Skeletal muscle tissue (tissue), 4 donors: ENCODE measurements around the gene FCHSD1. TPM values are rescaled to one million over a fixed set of nuclear protein-coding genes. Genes with fewer than 3 reads are reported as not detected.

Source experiments
- H3K27ac ChIP-seq: one replicate; pipeline ENCODE4 v1.7.0; 2013; ENCODE audit warnings: mild to moderate bottlenecking, low read depth, low read length, inconsistent platforms
- H3K27me3 ChIP-seq, 3 donors: one replicate each; pipeline ENCODE4 v1.7.0; 2013; ENCODE audit warnings: low read length in 3 of 3; ENCODE audit not compliant: control insufficient read depth in 3 of 3, insufficient read depth in 3 of 3
- H3K36me3 ChIP-seq, 3 donors: one replicate each; pipeline ENCODE4 v1.7.0; 2013; ENCODE audit warnings: low read length in 3 of 3; ENCODE audit not compliant: control insufficient read depth in 3 of 3, insufficient read depth in 3 of 3
- H3K4me1 ChIP-seq, 3 donors: one replicate each; pipeline ENCODE4 v1.7.0; 2013; ENCODE audit warnings: low read length in 3 of 3, mild to moderate bottlenecking in 3 of 3; ENCODE audit not compliant: control insufficient read depth in 3 of 3, insufficient read depth in 3 of 3
- H3K4me3 ChIP-seq, 3 donors: one replicate each; pipeline ENCODE4 v1.7.0; 2013; ENCODE audit warnings: low read length in 3 of 3
- H3K9ac ChIP-seq, 3 donors: one replicate each; pipeline ENCODE4 v1.7.0; 2013; ENCODE audit warnings: low read length in 3 of 3, mild to moderate bottlenecking in 3 of 3, moderate library complexity in 2 of 3, low read depth in 1 of 3
- H3K9me3 ChIP-seq, 3 donors: one replicate each; pipeline ENCODE4 v1.7.0; 2013; ENCODE audit warnings: low read length in 3 of 3; ENCODE audit not compliant: control insufficient read depth in 3 of 3
- total RNA-seq: library from RNA; depleted of rRNA; stranded (reverse); fragments of >200 nt; gene quantifications from one replicate; pipeline ENCODE4 v1.2.3, GENCODE V29; 2014
- donor health status: Osteomylitis.

FCHSD1 gene
- total RNA-seq, 1 donor from 2014 or later: 5.2 TPM

GRCh38 chr5:141647242-141647641 is 4.0 kb downstream of the FCHSD1 start:
- no peaks in the 10 kb centered on the region for H3K9me3 ChIP-seq
- peaks cover 0 to 11% (median 6%) of the 10 kb centered on the region in 3 donors for H3K4me1 ChIP-seq
- H3K27me3 ChIP-seq: peaks cover 0 to 6% (median 4%) of the 10 kb centered on the region in 3 donors
- H3K4me3 ChIP-seq: no peak overlapping the region
- H3K36me3 ChIP-seq: peaks cover 0 to 16% (median 0%) of the 10 kb centered on the region in 3 donors
- no peak overlapping the region for H3K27ac ChIP-seq
- no peak overlapping the region for H3K9ac ChIP-seq

- peaks cover 0 to 16% (median 0%) of the 10 kb centered on the region in 3 donors for H3K36me3 ChIP-seq
- no peak overlapping the region for H3K9ac ChIP-seq
- H3K27me3 ChIP-seq: peaks cover 0 to 6% (median 4%) of the 10 kb centered on the region in 3 donors
- peaks cover 0 to 6% (median 3%) of the 10 kb centered on the region in 3 donors for H3K4me1 ChIP-seq
- H3K4me3 ChIP-seq: no peak overlapping the region
- no peak overlapping the region for H3K27ac ChIP-seq
- H3K9me3 ChIP-seq: no peaks in the 10 kb centered on the region
Measured at GRCh38 chr5:141646026-141646425, 5.2 kb downstream of the FCHSD1 start.

- no peak overlapping the region for H3K27ac ChIP-seq
- H3K4me1 ChIP-seq: peaks cover 8 to 17% (median 13%) of the 10 kb centered on the region in 3 donors
- H3K9me3 ChIP-seq: no peaks in the 10 kb centered on the region
- H3K4me3 ChIP-seq: no peak overlapping the region
- no peak overlapping the region for H3K9ac ChIP-seq
- peaks cover 0 to 14% (median 0%) of the 10 kb centered on the region in 3 donors for H3K36me3 ChIP-seq
- H3K27me3 ChIP-seq: peaks cover 0 to 16% (median 12%) of the 10 kb centered on the region in 3 donors
Measured at GRCh38 chr5:141641634-141642267, 9.5 kb downstream of the FCHSD1 start.

- no peak overlapping the region for H3K9ac ChIP-seq
Measured at GRCh38 chr5:141640698-141641097, 10.5 kb downstream of the FCHSD1 start.

GRCh38 chr5:141640051-141640415 is 11.2 kb downstream of the FCHSD1 start:
- Histone ChIP-seq H3K27ac (no peak overlapping the region), H3K4me3 (no peak overlapping the region), H3K9me3 (no peaks in the 10 kb centered on the region), H3K4me1 (peaks cover 20 to 31% (median 24%) of the 10 kb centered on the region in 3 donors), H3K36me3 (peaks cover 0 to 7% (median 2%) of the 10 kb centered on the region in 3 donors), H3K9ac (no peak overlapping the region), H3K27me3 (peaks cover 0 to 16% (median 12%) of the 10 kb centered on the region in 3 donors)

More at GRCh38 chr5:141640698-141641097, 10.5 kb downstream of the FCHSD1 start:
- no peak overlapping the region for H3K27ac ChIP-seq
- peaks cover 0 to 8% (median 2%) of the 10 kb centered on the region in 3 donors for H3K36me3 ChIP-seq
- H3K27me3 ChIP-seq: peaks cover 0 to 16% (median 12%) of the 10 kb centered on the region in 3 donors
- H3K4me1 ChIP-seq: peaks cover 13 to 24% (median 18%) of the 10 kb centered on the region in 3 donors
- no peak overlapping the region for H3K4me3 ChIP-seq
- H3K9me3 ChIP-seq: no peaks in the 10 kb centered on the region

GRCh38 chr5:141639357-141640050 is 11.7 kb downstream of the FCHSD1 start:
- H3K4me3 ChIP-seq: no peak overlapping the region
- no peak overlapping the region for H3K27ac ChIP-seq
- H3K9ac ChIP-seq: no peak overlapping the region
- peaks cover 0 to 6% (median 6%) of the 10 kb centered on the region in 3 donors for H3K36me3 ChIP-seq
- peaks cover 0 to 16% (median 12%) of the 10 kb centered on the region in 3 donors for H3K27me3 ChIP-seq
- no peaks in the 10 kb centered on the region for H3K9me3 ChIP-seq
- peaks cover 25 to 35% (median 25%) of the 10 kb centered on the region in 3 donors for H3K4me1 ChIP-seq

GRCh38 chr5:141638771-141639170 is 12.4 kb downstream of the FCHSD1 start:
- Histone ChIP-seq H3K27ac (no peak overlapping the region), H3K4me1 (peaks cover 25 to 35% (median 25%) of the 10 kb centered on the region in 3 donors), H3K36me3 (peaks cover 0 to 7% (median 6%) of the 10 kb centered on the region in 3 donors), H3K9me3 (no peaks in the 10 kb centered on the region), H3K4me3 (no peak overlapping the region), H3K9ac (no peak overlapping the region), H3K27me3 (peaks cover 0 to 16% (median 12%) of the 10 kb centered on the region in 3 donors)

- H3K4me3 ChIP-seq: peak overlapping the region; percentile 91 to 98 (median 95)
- peaks cover 25 to 35% (median 25%) of the 10 kb centered on the region in 3 donors for H3K4me1 ChIP-seq
- peaks cover 0 to 16% (median 12%) of the 10 kb centered on the region in 3 donors for H3K27me3 ChIP-seq
- H3K9ac ChIP-seq: peak overlapping the region in 1 of 3 donors; percentile 95
- H3K27ac ChIP-seq: no peak overlapping the region
- H3K36me3 ChIP-seq: peaks cover 0 to 7% (median 6%) of the 10 kb centered on the region in 3 donors
- no peaks in the 10 kb centered on the region for H3K9me3 ChIP-seq
Measured at GRCh38 chr5:141637767-141638419, 13.3 kb downstream of the FCHSD1 start.

GRCh38 chr5:141637123-141637766 is 14.0 kb downstream of the FCHSD1 start:
- peaks cover 25 to 35% (median 25%) of the 10 kb centered on the region in 3 donors for H3K4me1 ChIP-seq
- H3K9me3 ChIP-seq: no peaks in the 10 kb centered on the region
- peak overlapping the region; percentile 20 to 95 (median 62) for H3K9ac ChIP-seq
- peaks cover 4 to 12% (median 9%) of the 10 kb centered on the region in 3 donors for H3K36me3 ChIP-seq
- peaks cover 0 to 16% (median 12%) of the 10 kb centered on the region in 3 donors for H3K27me3 ChIP-seq
- peak overlapping the region; percentile 91 to 98 (median 95) for H3K4me3 ChIP-seq
- no peak overlapping the region for H3K27ac ChIP-seq
